ENCODE data around the gene BCL11A.

BCL11A gene

DNA sequence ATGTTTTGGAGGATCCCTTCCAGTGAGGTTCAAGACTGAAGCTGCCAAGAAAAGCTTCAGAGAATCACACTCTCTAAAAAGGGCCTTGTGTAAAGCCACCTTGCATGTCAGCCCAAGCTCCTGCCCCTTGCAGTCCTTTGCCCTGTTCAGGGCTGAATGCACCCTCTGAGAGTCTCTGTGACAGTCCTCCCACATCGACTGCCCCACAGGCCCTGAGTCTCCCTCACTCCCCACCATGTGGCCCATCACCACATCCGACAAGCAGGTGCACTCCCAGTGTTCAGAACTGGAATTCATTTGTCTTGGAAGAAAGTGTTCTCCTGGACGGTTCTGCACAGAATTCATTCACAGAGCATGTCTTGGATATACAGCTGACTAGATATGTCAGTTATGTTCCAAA, 31.0 kb downstream of the BCL11A start:
- no peak for DNase-seq

DNA sequence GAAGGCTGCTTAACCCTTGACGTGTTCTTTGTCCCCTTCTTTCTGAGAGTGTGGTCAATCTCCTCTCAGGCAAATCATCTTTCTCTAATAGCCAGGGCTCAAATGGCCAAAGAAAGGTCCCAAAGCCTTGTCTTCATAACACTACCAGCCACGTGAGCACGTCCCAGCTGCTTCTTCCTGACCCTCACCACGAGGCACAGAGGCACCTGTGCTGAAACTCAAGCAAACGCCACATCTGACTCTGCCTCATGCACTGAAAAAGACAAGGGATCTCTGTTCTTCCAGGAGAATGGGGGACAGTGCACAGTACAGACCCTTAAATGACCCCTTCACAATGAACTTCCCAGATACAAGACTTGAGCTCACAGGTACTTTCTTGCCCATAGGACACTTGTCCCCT, 31.8 kb downstream of the BCL11A start:
- no peak for DNase-seq

DNA sequence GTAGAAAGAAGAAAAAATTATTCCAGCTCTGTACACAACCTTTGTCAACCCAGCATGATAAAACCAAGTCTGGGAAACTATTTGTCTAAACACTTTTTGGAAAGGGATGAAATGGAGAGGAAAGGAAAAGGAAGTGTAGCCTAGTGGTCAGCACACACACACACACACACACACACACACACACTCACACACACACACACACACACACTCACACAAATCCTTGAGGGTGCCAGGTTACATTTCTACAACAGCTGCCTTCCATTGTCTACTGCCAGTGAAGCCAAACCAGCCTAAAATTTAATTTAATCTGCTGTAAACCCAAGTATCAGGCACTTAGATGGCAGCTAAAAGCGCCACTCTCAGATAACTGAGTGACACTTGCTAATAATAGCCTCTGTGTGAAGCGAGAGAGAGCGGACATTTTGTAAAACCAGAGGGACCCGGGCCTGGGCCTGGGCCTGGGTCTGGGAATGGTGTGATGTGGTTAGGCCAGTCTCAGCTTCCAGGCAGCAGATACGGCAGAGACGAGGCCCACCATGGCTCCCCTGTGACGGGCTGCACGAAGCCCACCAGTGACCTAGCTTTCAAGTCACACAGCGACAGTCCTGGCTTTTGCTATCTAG, 32.4 kb downstream of the BCL11A start:
- no peak for DNase-seq

DNA sequence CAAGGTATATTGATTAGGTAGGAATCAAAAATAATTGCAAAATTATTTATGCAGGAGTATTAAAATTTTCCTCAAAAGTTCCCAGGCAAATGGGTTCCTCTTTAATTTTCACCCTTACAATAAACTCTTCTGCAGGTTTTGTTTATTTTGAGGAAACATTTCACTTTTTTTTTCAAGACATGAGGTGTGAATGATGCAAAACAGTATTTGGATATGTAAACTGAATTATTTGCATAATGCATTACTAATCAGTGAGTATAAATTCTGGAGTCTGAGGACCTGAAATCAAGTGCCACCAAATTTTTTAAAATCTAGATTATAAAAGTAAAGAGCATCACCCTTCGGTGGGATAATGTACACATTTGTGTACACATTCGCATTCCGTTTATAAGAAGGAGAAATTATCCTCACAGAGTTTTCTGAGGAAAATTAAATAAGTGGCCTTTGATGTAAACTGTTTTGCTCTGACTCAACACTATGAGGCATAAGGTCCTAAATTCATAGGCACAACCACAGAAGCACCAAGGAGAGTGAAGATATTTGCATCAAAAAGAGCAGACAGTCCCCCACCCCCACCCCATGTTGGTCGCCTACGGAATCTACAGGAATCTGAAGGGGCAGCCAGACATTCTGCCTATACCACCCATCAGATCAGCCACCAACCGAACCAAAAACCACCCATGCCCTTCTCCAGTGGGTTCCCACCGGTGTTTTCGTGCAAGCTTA, 33.1 kb downstream of the BCL11A start:
- DNase-seq, result no peak

DNA sequence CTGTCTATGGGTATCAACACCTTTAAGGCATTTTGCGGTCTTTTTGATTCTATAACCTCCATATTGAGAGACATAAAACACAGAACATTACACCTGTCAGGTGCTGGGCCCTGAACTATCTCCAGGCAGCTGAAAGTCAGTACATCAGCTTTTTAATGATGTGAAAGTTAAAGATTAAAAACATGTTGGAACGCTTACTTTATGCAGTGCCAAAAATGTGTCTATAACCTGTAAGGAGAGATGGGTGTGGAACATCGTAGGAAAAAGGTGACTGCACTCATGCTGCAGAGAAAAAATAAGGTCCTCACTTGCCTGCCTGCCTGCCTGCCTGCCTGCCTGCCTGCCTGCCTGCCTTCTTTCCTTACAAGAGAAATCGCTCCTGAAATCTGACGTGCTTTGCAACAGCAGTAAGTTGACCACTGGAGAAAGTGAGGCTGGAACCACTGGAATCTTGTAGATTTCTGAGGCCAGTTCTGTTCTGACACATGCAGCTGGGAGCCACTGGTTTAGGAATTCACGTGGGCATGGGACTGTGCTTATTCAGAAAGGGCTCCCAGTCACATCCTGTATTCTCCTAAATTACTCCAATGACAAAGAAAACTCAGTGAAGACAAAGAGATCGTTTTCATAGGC, 34.1 kb downstream of the BCL11A start:
- no peak for DNase-seq

DNA sequence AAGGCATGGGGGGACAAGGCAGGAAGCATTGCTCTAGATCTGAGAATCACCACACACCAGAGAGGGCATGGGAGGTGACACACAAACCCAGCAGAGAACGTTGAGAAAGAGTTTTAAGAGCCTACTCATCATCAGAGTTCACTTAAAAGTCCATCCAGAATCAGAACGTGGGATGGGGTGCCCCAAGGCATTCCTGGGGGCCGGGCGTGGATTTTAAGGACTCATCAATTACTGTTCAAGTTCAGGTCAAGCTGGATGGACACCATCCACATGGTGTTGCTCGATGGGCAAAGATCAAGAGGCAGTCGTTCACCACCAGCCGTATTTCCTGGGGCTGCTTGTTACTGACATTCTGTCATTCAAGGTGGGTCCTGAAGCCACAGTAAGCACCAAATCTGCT, 34.9 kb downstream of the BCL11A start:
- DNase-seq, result no peak

DNA sequence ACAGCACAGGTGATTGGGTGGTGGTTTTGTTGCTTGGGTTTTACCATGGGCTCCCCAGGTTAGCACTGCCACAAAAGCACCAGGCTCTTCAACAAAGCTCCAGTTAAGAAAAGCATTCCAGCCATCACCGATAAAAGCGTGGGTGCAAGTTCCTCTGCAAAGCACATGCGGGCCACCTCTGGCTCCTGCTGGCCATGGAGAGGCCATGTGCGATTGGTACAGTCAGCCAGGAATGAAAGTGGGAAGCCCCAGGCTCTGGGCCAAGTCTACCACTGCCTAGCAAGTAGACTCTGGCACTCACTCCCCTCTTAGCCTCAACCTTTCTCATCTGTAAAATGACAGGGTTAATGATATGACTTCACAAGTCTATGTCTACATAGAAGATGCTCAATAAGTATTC, 36.0 kb downstream of the BCL11A start:
- DNase-seq, result no peak

DNA sequence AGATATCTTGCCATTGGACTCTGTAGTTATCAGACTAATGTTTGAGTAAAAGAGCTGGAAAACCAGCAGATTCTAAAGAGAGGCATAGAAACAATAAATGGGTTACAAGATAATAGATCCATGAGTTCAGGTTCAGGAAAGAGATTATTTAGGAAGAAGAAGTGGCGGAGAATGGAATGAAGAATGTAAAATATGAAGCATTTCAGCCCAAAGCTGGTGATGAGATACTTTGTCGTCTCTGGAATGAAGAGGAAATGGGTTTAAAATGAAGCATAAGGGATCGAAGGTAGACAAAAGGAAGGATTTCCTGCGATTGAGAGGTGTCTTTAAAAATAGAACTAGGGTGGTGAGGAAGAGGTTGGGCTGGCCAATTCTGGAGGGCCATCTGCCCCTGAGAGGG, 36.6 kb downstream of the BCL11A start:
- DNase-seq, result no peak

DNA sequence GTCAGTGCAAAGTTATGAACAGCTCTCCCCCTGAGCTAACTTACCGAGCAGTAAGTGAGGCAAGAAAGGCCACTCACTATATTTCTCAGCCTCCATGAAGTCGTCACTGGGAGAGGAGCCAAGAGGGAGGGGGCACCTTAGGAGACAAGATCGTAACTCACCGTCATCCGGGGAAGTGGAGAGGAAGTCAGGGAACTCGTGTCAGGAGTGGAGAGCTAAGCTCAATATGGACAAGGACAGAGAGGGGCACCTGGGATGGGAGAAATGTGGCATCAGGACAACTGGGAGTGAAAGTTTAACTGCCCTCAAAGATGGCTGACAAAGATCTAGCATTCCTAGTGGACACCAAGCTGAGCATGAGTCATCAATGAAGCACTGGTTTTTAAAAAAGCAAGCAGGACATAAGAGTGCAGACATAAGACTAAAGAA, 37.1 kb downstream of the BCL11A start:
- DNase-seq, result no peak

DNA sequence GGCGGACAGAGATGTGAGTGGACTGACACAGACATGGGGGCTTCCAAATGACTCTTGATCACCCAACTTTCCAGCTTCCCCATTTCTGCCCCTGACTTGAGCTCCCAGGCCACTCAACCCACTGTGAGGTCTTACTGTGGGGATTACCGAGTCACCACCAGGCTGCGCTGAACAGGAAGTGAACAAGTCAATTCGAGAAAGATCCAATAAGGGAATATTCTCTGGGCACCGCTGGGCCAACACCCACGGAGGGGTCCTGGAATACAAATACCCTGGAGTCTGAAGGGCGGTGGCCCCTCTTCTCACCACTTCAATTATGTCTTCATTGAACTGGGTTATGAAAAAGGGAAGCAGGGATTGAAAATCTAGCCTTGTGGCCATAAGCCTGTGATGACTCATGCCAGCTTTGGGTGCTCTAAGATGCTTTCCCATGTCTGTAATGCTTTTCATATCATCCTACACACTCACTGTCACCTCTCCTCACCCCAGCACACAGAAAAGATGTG, 37.7 kb downstream of the BCL11A start:
- no peak for DNase-seq

DNA sequence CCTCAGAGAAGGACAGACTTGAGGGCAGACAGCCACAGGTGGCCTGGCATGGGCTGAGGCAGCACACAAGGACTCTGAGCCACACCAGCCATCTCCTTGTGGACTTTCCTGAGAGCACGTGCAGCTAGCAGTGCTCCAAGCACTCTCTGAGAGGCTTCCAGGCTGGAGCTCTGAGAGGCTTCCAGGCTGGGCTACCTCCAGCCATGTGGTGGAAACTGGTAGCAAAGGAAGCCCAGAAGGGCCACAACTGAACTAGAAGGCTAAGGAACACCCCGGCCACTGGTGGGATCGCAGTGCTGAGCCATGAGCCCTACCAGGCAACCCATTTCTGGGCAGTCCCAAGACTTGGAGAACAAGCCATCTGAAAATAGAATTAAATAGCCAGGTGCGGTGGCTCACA, 39.5 kb downstream of the BCL11A start:
- no peak for DNase-seq

DNA sequence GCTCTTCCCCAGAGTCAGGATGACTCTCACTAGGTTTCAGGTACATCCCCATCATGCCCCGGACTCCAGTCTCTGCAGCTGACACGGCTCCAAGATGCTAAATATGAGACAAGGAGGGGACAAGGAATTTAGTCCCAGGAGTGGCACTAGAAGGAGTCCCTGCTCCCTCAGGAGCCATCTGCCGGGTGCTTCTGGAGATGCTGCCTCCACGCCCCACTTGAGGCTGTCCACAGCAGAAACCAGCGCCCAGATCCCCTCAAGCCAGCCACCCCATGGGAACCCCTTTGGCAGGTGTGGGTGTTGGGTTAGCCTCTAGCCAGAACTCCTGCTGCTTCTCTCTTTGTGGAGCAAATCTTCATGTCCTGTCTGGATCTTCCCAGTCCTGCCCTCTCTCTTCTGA, 40.3 kb downstream of the BCL11A start:
- no peak for DNase-seq

DNA sequence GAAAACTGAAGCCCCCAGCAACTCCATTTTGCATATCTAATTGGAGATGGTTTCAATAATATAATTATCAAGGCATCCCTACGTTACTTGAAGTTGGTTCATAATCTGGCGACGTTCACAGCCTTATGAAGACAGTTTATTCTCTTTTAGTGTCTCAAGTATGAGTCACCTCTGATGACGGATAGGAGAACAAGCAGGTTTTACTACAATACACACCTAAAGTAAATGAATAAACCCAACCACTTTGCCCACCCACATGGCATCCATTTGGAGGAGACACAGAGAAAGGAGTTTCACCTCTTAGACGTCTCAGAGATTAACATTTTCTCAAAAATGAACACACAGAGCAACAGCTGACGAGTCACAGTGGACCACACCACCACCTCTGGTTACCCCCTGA, 40.8 kb downstream of the BCL11A start:
- DNase-seq, result no peak

DNA sequence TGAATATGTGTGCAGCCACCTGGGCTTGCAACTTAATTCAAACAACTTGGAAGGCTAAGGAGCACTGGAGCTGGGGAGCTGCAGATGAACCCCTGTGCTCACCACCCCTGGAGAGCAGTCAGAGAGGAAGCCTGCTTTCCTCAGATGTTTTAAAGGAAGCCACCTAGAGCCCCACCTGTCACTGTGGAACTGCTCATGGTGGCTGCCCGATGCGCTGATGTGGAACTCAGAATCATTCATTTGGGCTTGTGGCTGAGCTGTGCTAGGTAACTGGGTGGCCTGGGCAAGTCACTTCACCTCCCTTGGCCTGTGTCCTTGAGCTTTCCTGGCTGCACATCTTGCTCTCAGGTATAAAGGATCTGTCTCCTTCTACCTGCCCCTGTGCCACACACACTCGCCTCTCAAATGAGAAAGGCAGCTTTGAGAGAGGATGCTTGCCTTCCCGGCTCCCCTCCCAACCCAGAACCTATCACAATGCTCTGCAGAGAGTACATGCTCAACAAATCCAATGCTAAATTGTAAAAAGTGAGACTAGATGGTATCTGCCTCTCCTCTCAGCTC, 41.3 kb downstream of the BCL11A start:
- no peak for DNase-seq

DNA sequence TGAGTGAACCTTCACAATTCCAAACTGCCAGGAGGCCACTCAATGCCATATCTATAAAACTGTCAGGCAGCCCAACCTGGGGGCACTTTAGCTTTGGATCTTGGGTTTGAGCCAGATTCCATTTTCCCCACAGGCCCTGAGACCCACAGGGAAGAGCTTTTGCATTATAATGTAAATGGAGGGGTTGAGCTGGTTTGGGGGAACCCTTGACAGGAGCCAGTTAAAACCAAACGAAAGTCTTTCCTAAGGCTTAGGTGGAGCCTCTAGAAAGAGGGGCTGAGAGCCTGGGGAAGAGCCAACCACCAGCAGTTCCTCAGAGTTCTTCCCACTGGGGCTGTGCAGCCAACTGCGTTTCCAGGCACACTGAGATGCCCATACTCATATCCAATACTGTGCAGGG, 42.7 kb downstream of the BCL11A start:
- DNase-seq, result no peak

DNA sequence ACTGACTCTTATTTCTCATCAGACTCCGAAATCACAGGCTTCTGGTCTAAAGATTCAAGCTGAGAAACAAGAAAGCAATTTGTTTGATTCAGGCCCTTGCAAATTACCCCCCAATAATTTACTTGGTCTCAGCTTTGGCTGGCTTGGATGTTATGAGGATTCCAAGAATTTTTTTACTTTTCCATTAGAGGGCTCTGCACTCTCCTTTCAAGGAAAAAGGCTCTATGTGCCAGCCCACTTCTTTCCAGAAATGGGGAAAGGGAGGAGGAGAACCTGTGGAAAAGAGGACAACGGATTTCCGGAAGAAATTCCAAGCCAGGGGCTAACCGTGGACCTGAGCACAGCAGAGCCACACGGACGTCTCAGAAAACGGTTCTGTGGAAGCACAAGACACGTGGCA, 44.4 kb downstream of the BCL11A start:
- DNase-seq, result no peak

DNA sequence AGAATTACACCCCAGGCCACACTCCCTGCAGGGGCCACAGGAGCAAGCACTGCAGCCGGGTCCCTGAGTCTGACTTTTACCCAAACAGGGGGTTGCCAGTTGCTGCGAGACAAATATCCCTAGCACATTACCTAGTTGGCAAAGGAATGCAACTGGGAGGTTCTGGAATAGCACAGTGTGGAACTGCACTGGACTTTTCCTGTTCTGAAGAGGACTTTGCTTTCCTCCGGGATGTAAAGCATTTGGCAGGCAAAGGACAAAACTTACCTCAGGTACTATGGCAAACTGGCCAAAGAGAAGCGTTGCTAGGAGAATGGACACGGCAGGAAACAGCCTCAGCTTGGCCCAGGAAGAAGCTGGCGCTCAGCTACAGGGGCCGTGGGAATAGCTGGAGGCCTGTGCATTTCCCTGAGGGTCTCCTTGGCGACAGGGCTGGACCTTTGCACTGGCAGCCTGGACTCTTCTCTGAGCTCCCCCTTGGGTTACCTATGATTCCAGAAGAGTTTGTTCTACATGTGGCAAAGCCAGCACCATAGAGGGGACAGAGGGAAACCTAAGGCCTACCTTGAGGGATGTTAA, 45.0 kb downstream of the BCL11A start:
- no peak for DNase-seq

DNA sequence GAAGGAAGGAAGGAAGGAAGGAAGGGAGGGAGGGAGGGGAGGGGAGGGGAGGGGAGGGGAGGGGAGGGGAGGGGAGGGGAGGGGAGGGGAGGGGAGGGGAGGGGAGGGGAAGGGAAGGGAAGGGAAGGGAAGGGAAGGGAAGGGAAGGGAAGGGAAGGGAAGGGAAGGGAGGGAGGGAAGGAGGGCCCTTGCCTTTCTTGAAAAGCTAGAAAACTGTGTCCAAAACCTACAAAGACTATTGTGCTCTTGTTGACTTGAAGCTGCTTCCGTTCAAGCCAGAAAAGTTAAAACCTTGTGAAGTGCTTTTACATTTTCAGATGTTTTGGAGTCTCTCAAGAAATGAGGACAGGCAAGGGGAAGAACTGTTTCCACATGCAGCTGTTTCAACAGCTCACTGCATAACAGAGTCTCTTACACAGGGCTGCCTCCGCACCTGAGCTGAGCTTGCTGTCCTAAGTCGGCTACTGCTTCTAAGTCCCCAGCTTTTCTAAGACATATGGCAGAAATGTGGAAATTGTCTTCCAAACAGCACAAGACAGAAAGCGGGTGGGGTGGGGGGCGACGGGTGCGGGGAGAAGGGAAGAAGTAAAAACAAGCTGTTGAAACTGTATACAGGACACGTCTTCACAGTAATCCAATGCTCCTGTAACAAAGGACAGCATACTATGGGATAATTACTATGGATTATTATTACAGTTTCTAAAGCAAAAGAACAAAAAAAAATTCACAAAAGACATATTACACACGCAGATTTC, 46.1 kb downstream of the BCL11A start:
- DNase-seq, result no peak

DNA sequence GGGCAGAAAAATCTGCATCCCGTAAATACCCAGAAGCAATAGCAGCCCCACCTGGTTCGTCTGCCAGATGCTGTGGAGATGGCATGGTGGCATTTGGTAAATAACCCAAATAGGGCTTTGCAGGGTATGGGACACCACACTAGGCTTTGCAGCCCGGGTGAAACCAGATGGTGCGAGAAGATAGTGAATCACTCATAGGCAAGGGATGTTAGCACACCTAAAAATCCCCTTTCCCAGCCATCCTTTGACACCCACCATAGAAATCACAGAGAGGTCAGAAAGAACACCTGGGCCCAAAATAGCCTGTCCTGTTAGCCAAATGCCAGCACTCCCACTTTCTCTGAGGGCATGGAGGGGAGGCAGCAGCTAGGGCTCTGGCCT, 47.6 kb downstream of the BCL11A start:
- DNase-seq, result no peak

DNA sequence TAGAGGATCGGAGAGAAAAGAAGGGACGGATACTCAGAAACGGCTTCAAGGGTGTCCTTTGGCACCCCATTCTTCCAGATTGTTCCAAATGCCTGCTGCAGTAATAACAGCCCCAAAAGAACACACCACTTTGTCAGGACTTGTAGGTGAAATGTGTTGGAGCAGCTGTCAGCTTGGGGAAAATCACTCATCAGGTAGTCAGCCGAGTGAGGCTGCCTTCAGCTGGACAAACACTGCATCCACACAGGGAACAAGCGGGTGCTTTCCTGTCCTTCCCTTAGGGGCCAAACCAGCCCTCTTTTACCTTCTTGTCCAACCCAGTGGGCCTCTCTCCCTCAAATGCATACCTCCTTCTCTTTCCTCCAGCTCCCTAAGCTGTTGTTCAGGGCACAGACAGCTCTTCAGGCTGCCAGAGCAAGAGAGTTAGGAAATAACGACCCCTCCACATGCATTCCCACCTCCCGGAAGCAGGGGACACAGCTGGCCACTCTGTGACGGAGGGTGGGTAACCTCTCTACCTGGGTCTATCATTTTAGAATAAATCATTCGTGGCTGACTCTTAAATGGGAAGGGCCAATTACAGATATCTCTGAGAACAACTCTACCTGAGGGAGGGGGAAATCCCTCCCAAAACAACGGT, 48.1 kb downstream of the BCL11A start:
- DNase-seq, result no peak

DNA sequence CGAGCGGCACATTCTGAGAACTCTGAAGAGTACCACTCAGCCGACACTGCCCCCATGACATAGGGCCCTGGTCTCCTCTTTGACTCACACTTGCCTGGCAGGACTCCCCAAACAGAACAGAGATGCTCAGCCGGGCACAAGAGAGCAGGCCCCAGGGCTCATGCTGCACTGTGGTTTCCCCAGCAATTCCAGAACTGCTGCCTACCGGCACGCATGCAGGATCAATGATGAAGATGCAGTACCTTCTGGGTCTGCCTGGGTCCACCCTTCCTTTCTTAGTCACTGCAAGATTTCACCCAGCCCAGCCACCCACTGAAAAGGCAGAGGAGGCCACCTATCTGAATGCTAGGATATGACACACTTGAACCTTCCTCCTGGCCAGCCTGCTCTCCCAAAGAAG, 49.4 kb downstream of the BCL11A start:
- DNase-seq, result peak in 1 of 2 experiments; percentile 22

DNA sequence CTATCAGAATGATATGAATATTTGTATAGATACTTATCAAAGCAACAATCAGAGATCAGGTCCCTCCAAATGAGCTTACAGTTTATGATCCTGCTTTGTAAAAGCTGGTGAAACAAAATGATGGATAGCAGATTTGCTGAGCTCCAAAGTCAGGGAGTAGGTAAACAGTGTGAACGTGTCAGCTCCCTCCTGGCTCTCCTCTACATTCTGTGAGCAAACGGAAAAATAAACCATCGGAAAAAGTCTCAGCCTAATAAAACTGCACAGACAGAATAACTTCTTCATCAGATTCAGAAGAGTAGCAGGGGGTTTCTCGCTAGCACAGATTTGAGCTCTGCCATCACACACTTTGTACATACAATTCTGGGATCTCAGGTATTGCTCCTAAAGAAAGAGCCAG, 51.3 kb downstream of the BCL11A start:
- no peak for DNase-seq
